Subcutaneous adipose tissue (tissue), 4 donors: ENCODE measurements around the gene WWC1. TPM values are rescaled to one million over a fixed set of nuclear protein-coding genes. Genes with fewer than 3 reads are reported as not detected.

Source experiments
- CTCF ChIP-seq: fragments of 450-650 bp; IDR thresholded peaks from one replicate; pipeline ENCODE4 v1.5.1; 2016; ENCODE audit warnings: low read depth, mild to moderate bottlenecking, control low read depth, antibody characterized with exemption, moderate library complexity
- total RNA-seq, 4 donors: library from RNA; depleted of rRNA; stranded (reverse); fragments of >200 nt; gene quantifications; one replicate each; pipeline ENCODE4 v1.1.0, GENCODE V29; 2016

The WWC1 gene
- total RNA-seq, 4 donors from 2014 or later, result 0.34 to 5.1 (median 1.1) TPM; not detected in 1

DNA sequence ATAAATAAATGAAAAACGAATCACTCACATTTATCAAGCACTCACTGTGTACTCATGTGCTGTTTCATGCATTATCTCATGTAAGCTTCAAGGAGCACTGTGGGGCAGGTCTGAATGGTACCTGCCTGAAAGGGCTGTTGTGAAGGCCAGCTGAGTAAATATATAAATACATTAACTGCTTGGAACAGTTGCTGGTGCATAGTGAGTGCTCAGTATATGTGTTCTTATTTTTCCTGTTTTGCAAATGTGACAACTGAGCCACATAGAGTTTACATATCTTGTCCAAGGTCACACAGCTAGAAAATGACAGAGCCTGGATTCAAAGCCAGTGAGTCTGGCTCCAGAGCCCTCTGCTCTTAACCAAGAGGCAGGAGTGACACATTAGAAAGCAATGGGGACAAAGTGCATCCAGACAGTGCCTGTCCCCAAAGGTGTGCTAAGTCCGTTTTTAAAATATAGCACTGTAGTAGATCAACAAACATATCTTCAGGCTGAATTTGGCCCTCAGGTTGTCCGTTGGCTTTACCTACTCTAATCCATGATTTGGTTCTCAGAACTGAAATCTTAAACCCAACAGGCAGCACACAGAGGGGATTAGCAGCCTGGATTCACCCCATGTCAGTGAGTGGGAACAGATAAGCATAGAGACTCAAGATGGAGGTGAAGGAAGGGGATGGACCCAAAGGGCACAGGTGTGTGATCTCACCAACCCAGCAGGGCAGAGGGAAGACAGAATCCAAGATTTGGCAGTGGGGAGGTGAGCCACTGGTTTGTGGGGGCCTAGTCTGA is 70.8 kb downstream of the WWC1 start:
- TF ChIP-seq CTCF, result no peak

DNA sequence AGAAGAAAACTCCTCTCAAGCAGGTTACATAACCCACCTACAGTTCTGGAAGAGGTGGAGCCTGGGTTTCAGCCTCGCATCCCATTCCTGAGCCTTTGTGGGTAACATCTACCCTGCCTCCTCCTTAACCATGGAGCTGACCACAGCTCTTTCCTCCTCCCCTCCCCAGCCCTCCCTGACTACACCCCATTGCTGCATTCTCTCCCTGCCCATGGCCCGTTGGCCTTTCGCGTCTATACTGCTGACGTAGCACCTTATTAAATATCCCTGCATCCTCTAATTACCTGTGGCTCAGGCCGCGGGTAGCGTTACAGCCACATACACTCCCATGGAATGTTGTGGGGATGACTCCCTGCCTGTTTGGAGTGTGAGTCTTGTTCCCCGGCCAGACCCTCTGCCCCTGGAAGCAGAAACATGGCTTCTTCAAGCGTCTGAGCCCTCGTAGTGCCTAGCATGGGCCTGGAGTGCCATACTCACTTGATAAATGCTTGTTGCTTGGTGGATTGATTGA is 72.8 kb downstream of the WWC1 start:
- TF ChIP-seq CTCF, result no peak

DNA sequence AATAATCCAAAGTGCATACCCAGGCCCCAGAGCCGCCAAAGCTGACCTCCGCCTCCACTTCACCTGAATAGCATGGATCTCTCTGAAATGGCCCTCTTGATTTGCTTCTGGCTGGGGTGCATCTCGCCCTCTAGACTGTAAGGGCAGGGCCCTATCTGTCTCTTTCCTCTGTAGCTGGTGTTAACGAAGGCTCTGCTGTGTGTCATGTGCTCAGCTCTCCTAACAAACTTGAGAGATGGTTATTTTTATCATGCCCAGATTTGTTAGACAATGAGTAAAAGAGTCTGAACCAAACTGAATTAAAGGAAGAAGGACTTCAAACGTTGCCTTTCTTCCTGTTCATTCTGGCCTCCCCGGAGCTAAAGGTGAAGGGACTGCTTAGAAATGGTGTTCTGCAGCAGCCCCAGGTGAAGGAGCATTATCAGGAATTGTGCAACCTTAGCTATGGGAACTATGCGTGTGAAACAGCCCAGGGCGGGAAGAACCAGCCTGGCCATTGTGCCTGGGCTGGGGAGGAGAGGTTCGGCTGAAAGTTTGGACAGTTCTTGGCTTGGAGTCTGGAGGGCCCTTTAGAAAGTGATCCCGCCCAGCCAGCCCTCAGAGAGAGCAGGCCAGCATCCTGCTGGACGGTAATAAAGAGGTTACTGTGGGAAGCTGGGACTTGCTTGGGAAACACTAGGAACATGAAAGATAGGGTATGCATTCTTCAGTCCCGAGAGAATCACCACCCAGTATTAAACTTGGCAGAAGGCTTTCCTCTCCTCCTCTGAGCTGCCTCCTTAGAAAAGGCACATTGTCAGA is 73.5 kb downstream of the WWC1 start:
- TF ChIP-seq CTCF, result no peak

DNA sequence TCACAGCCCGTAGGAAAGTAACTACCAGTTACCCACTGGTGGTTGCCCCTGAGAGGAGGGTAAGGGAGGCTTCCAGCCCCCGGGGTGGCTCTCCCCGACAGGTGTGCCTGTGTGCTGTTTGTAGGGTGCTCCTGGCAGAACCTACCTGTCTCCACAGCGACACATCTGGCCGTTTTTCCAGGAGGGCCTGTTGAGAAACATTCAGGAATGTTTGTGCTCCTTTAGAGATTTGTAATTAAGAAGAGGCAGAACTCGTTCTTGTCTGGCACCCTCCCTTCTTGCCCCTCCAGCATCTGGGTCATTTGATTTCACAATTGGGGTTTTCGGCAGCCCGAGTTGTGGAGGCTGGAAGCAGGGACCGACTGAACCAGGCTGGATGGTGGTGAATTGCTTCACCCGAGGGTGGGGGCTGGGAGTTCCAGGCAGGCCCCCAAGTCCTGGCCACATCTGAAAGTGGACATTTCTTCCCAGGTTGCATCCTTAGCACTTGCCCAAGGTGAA is 74.2 kb downstream of the WWC1 start:
- no peak for TF ChIP-seq CTCF

- no peak for TF ChIP-seq CTCF
These were observed 74.7 kb downstream of the WWC1 start for GRCh38 chr5:168366116-168366515.

DNA sequence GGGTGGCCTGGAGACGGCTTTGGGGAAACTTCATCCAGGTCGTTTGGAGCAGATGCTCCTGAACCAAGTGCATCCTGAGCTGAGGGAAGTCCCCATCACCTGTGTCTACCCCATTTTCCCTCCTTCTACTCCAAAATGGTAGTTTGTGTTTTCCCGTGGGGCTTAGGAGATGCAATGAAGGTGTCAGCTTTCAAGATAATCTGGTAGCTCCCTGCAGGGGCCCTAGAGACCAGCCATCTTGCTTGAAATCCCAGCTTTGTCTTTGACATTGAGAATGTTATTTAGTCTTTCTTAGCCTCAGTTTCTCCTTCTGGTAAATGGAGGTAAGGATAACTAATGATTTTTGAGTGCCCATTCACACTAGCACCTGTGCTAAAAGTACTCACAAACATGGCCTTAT is 77.4 kb downstream of the WWC1 start:
- TF ChIP-seq CTCF, result no peak

DNA sequence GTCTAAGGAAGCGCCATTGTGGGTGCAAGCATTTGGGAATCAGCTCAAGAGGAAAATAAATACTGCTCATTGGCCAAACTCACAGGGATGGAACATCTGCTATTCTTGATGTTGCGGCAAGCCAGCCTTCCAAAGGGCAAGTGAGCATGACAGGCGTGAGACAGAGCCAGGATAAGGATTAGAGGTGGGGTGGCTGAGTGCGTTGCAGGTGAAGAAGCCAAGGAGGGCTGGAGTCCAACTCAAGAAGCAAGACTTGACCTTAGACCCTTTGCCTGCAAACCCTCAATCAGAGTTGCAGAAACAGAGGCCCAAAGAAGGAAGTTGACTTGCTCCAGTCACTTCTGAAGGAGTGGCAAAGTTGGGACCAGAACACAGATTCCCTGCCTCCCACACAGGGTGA is 79.4 kb downstream of the WWC1 start:
- TF ChIP-seq CTCF, result no peak
